Lower leg skin (tissue), 3 donors: ENCODE results near the gene CAP2.

ENCODE experiments used
- CTCF ChIP-seq, 3 donors: fragments of 450-650 bp; IDR thresholded peaks; one replicate each; pipeline ENCODE4 v1.5.1; 2016; ENCODE audit warnings: antibody characterized with exemption in 3 of 3, mild to moderate bottlenecking in 3 of 3, moderate library complexity in 2 of 3
- POLR2A ChIP-seq, 2 donors: fragments of 450-650 bp; IDR thresholded peaks; one replicate each; pipeline ENCODE4 v1.6.1; 2016 to 2017; ENCODE audit warnings: antibody characterized with exemption in 2 of 2, mild to moderate bottlenecking in 1 of 2, moderate library complexity in 1 of 2

- TF ChIP-seq CTCF (IDR thresholded peaks at IDR 0.05) (no peak), POLR2A (IDR thresholded peaks at IDR 0.05) (no peak)
Observed at GRCh38 chr6:17503051-17503450, 109.7 kb downstream of the CAP2 start.
